PFSK-1 (cell line): ENCODE data around the gene FSCN2.

ENCODE experiments used
- POLR2AphosphoS5 ChIP-seq: IDR thresholded peaks from 2 replicates; pipeline ENCODE4 v1.6.1; 2012; ENCODE audit warnings: low read depth, mild to moderate bottlenecking, control low read depth, low read length, moderate library complexity
- TAF1 ChIP-seq: IDR thresholded peaks from 2 replicates; pipeline ENCODE4 v1.6.1; 2012; ENCODE audit warnings: low read length, control low read depth, borderline replicate concordance; ENCODE audit not compliant: insufficient read depth
- TF ChIP-seq, protein P1 (sequence below), 2 experiments: IDR thresholded peaks; 2 replicates each; pipeline versions ENCODE4 v1.6.1 to v1.8.0; 2011 to 2012; ENCODE audit warnings: low read depth in 2 of 2, low read length in 2 of 2, control low read depth in 1 of 2, inconsistent platforms in 1 of 2, mild to moderate bottlenecking in 1 of 2, moderate library complexity in 1 of 2; ENCODE audit not compliant: insufficient read depth in 1 of 2

DNA sequence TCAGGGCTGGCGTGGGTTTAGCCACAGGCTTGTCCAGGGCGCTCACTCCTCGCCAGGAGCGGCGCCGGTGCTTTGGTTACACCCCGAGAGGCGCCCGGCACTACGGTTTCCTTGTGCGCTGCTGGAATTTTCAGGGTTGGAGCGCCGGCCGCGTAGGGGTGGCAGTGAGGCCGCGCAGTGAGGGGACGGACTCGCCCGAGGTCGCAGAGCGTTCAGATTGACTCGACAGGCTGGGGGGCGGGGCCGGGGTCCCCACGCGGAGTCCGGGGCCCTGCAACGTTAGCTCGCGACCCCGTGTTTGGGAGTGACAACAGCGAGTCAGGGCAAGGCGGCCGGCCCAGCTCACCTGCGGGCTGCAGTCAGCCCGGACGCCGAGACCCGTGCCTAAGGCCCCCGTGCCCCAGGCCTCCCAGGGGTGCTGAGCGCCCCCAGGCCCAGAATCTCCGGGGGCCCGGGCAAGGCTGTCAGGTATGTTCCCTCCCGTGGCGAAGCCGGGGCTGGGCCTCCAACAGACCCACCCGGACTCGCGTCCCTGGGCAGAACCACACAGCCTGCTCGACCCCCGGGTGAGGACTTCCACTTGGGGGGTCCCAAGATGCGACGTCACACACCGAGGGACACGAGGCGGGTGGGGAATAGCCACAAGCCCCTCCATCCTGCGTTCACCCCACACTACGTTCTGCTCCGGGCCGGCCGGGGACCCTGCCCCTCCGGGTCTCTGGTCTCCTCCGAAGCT is 14.3 kb upstream of the FSCN2 start:
- TF ChIP-seq TAF1 (no peak), POLR2AphosphoS5 (no peak; the same call in 1 of the 2 replicates)
- TF ChIP-seq, protein P1, sequence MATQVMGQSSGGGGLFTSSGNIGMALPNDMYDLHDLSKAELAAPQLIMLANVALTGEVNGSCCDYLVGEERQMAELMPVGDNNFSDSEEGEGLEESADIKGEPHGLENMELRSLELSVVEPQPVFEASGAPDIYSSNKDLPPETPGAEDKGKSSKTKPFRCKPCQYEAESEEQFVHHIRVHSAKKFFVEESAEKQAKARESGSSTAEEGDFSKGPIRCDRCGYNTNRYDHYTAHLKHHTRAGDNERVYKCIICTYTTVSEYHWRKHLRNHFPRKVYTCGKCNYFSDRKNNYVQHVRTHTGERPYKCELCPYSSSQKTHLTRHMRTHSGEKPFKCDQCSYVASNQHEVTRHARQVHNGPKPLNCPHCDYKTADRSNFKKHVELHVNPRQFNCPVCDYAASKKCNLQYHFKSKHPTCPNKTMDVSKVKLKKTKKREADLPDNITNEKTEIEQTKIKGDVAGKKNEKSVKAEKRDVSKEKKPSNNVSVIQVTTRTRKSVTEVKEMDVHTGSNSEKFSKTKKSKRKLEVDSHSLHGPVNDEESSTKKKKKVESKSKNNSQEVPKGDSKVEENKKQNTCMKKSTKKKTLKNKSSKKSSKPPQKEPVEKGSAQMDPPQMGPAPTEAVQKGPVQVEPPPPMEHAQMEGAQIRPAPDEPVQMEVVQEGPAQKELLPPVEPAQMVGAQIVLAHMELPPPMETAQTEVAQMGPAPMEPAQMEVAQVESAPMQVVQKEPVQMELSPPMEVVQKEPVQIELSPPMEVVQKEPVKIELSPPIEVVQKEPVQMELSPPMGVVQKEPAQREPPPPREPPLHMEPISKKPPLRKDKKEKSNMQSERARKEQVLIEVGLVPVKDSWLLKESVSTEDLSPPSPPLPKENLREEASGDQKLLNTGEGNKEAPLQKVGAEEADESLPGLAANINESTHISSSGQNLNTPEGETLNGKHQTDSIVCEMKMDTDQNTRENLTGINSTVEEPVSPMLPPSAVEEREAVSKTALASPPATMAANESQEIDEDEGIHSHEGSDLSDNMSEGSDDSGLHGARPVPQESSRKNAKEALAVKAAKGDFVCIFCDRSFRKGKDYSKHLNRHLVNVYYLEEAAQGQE (IDR thresholded peaks at IDR 0.05; ENCODE audit: insufficient read depth in 1 of 2, low read depth in 2 of 2, low read length in 2 of 2), result no peak
